Inferior parietal cortex (tissue), 1 donor: Measurements from ENCODE around the gene RUNX1.
"Not testable (repeated sequence)": the region's sequence is repeated elsewhere in the genome, so short reads cannot be mapped to it uniquely, and the experiment has no call there.

ENCODE experiments used
- DNase-seq: peaks from one replicate; pipeline ENCODE4 v3.0.0-alpha.2; 2016; ENCODE audit errors: extremely low spot score

RUNX1 gene

DNA sequence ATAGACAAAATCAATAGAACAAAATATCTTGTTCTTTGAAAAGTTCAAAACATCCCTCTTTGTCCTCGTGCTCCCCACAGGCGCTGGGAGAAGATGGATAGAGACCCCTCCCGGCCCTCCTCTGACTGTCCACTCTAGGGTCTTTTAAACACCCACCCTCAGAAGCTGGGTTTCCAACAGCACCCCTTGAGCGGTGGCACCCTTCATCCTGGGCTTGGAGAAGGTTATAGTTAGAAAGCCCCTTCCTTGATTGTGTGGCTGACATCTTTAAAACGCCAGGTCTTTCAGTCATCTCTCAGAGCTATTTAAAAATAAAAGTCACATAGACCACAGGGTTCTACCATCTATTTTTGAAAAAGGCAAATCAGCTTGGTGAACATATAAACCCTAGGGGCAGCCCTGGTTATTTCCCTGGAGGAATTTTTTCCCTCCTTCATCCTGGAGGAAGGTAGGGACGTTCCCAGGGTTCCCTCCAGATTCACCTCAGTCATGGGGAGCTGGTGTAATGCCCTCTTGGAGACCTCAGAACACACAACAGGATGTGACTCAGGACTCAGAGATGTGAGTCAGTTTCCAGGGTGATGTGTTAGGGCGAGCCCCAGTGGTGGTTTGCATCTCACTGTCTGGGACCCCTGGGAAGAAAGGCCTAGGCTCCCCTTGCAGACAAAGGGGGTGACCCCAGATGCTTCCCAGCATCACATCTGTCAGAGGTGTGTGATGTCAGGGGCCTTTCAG lies 241.8 kb downstream of the RUNX1 start:
- DNase-seq, result no peak

GRCh38 chr21:34806423-34806822 lies 242.7 kb downstream of the RUNX1 start:
- DNase-seq, result no peak

DNA sequence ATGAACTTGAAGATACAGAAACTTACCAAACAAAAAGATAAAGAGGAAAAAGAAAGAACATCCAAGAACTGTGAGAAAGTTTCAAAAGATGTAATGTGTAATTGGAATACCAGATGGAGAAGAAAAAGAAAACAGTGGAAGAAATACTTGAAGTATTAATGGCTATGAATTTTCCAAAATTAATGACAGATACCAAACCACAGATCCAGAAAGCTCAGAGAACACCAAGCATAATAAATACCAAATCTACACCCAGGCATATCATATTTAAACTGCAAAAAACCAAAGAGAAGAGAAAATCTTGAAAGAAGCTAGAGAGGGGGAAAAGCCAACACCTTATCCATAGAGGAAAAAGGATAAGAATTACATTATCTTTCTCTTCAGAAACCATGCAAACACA lies 243.9 kb downstream of the RUNX1 start:
- no peak for DNase-seq

DNA sequence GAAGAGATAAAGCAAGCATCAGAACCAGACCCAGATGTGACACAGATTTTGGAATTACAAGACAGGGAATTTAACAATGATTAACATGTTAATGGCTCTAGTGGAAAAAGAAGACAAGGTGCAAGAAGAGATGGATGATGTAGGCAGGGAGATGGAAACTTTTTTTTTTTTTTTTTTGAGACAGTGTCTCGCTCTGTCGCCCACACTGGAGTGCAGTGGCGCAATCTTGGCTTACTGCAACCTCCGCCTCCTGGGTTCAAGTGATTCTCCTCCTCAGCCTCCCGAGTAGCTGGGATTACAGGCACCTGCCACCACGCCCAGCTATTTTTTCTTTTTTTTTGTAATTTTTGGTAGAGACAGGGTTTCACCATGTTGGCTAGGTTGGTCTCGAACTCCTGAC lies 244.5 kb downstream of the RUNX1 start:
- not testable (repeated sequence) for DNase-seq

DNA sequence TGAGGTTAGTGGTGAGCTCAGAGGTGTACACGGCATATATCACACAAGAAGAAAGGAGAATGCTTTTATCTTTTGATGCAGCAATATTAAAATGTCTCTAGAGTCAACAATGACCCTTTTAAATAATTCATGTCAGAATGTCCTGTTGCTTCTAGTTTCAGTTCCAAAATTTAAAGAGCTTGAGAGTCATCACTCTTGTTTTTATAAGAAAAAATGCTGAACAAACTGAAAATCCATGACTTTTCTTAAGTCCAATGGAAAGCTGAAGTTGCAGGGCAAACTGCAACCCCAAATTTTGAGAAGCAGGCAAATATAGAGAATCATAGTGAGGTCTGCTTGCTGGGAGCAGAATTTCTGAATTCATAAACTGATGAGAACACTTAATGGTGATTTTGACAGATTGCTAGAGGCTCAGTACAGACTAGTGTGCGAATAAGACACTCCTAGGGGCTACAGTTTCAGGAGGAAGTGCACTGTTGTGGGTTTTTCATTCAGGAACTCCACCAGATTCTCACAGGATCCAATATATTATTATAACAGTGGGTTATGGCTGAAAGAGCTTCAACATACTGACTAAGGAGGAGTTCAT lies 245.2 kb downstream of the RUNX1 start:
- no peak for DNase-seq

- DNase-seq, result no peak
These were observed 246.8 kb downstream of the RUNX1 start for GRCh38 chr21:34802180-34802899.

DNA sequence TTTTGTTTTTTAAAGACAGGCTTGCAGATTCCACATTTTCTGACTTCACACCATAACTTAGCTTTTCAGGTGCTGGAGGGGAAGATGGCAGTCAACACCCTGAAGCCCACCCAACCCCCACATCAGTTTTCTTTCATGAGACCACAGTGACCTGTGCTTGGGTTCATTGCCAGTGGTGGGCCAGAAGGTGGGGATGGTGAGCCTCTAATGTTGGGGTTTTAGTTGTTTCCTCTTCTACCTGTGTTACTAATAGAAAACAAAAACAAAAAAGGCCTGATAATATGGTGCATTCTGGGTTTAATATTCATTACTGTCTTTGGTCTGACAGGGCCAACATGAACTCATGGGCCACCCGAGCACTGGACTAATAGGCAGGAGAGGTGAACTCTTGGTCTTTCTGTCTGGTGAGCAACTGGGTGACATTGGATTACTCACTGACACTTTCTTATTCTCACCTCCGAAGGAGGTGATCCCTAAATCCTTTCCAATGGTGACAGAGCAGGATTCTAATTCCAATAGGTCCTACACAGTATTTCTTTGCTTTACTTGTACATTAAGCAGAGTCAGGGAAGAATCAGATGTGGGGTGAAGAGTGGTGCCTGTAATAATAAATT lies 247.5 kb downstream of the RUNX1 start:
- no peak for DNase-seq

GRCh38 chr21:34800797-34801518 lies 248.1 kb downstream of the RUNX1 start:
- no peak for DNase-seq

- no peak for DNase-seq
These were observed 250.0 kb downstream of the RUNX1 start for GRCh38 chr21:34799092-34799491.

DNA sequence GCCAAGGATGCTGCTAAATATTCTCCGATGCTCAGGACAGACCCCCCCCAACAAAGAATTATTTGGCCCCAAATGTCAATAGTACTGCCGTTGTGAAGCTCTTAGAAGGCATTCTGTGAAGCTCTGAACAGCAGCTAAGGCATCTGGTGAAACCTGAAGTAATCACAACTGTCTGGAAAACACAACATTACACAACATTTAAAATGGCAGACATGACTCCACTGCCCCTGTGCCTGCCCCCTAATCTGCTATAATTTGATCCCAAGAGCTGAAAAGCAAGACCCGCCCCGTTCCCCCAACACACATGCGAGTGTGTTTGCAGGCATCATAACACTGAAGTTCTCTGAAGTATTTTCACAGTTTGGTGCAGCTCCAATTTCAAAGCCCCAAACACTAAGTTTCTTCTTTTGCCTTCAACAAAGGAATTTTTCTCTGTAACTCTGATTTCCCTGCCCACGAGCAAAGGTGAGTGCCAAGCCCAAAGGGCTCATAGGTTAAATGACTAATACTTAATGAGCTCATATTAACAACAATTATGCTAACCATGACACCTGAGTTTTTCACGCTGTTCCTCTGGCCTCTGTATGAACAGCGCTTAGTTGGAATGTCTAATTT lies 251.1 kb downstream of the RUNX1 start:
- no peak for DNase-seq

DNA sequence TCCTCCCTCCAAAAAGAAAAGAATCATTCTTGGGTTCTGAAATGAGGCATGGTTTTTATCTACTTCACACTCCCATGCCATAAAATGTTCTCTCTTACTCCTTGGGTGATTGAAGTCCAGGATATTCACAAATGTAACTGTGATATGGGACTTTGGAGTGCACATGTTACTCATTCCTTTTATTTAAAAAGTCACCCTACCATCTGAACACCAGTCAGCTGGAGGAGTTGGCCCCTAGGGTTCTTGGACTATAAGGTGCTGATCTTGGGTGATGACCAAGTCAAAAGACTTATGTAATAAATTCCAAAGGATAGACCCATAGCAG lies 251.9 kb downstream of the RUNX1 start:
- DNase-seq, result peak; percentile 20

- DNase-seq, result no peak
These were observed 252.4 kb downstream of the RUNX1 start for GRCh38 chr21:34796518-34797200.

DNA sequence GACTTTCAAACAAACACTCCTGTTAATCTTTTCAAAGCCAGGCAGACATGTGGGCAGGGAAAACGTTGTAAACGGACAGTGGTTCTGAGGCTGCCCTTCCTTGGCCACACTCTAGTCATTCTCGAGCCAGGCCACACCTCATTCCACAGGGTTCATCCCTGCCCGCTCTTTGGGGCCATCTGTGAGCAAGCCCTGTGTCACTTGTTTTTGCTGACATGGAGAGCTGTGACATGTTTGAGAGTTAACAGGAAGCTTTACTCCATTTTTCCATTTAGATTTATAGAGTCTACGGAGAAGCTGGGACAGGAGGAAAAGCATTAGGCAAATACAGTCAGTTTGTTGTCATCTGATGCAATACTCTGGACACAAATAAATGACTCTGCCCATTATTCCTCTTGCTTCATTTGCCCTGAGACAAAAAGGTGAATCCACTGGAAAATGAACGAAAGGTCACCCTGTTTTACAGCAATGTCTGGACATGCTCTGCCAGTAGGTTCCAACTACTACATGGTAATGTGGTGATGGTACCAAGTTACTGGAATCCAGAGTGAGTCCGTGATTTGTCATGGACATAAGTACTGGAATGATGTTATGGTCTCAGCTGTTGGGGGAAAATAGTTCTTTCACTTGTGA lies 253.4 kb downstream of the RUNX1 start:
- DNase-seq, result no peak

DNA sequence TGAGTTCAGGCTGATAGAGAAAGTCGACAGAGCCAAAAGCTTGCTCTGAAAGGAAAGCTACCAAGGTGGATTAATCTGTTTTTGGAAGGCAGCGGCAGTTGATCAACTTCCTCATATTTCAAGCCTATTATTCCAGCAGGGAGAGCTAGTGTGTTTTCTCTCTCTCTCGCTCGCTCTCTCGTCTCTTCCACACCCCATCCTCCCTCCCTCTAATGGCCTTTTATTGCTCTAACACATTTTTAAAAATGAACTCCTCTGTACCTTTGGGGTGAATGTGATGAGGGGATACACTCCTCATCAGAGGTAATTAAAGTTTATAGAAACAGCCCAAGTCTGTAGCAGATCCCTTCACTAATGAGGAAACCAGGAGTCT lies 253.9 kb downstream of the RUNX1 start:
- DNase-seq, result no peak

- DNase-seq, result no peak
These were observed 254.4 kb downstream of the RUNX1 start for GRCh38 chr21:34794686-34795085.

DNA sequence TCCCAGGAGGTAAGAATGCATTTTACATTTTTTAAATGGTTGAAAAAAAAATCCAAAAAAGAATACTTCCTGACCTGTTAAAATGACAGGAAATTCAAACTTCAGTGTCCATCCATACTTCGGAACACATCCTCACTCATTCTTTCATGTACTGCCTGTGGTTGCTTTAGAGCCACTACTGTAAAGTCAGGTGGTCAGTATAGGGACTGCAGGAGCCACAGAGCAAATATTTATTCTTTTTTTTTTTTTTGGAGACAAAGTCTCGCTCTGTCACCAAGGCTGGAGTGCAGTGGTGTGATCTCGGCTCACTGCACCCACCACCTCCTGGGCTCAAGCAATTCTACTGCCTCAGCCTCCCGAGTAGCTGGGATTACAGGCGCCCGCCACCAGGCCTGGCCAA lies 255.6 kb downstream of the RUNX1 start:
- DNase-seq, result no peak

- no peak for DNase-seq
These were observed 256.5 kb downstream of the RUNX1 start for GRCh38 chr21:34792504-34793089.

DNA sequence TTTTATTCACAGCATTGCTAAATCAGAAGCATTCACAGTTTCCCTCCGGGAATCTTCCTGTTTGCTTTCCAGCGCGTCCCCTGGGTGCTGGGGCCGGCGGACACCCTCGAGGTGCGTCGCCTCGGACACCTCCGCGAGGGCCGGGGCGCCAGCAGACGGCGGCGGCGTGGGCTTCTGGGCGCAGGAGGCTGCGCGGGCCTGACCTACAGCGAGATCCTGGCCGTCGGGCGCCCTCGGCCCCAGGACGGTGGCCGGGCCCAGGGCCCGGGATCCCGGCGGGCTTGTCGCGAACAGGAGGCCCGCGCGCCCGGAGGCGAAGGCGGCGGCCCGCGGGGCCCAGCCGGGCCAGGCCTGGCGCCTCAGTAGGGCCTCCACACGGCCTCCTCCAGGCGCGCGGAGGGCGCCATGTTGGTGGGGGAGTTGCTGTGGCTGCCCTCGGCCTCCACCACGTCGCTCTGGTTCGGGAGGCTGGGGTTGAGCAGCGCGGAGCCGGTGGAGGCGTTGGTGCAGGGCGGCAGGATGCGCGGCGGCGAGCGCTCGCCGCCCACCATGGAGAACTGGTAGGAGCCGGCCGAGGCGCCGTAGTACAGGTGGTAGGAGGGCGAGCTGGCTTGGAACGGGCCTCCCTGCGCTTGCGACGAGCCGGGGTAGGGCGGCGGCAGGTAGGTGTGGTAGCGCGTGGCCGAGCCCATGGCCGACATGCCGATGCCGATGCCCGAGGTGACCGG lies 257.2 kb downstream of the RUNX1 start:
- no peak for DNase-seq

- no peak for DNase-seq
These were observed 258.3 kb downstream of the RUNX1 start for GRCh38 chr21:34790834-34791233.

DNA sequence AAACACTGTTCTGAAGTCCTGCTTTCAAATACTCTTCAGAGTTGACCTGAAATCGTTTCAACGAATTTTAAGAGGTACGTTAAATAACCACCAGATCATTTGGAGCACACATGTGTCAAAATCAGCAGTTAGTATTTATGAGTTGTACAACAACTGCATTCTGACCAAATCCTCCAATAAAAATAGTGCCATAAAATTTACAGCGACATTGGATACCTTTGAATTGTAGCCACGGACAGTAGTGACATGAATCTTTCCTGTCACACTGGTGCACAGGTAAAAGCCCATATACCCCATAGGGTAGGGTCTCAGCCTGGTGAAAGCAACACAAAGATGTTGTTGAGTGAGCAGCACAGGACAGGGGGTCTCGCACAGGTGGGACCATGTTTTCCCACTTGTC lies 258.8 kb downstream of the RUNX1 start:
- DNase-seq, result no peak
